H1 (cell line): Measurements from ENCODE around the gene TMEM168. TPM values are rescaled to one million over a fixed set of nuclear protein-coding genes. Genes with fewer than 3 reads are reported as not detected.

Experiments
- CTCF ChIA-PET: fragments of 300-600 bp; sonication (Branson Sonifier 250); formaldehyde crosslinking; loops from one replicate; lab custom pipeline; 2021; ENCODE audit not compliant: partially characterized antibody; lab: Charles Lee
- POLR2A ChIA-PET: fragments of 300-600 bp; sonication (Branson Sonifier 250); formaldehyde crosslinking; loops from one replicate; lab custom pipeline; 2021; ENCODE audit warnings: inconsistent platforms; ENCODE audit not compliant: partially characterized antibody; lab: Charles Lee
- DNase-seq, 2 experiments: peaks; one replicate each; pipeline versions ENCODE4 v3.0.0 to v3.0.0-alpha.2; 2010 to 2022; ENCODE audit warnings: low spot score in 2 of 2, low read depth in 1 of 2, mixed read lengths in 1 of 2
- FAIRE-seq: peaks from 2 replicates; lab custom pipeline; 2011; peaks lifted over from hg19 to GRCh38; lab: Jason Lieb, UNC
- H2AFZ ChIP-seq: 2 replicates; pipeline ENCODE4 v1.8.1; 2012; ENCODE audit warnings: low read length, inconsistent platforms
- H2AK5ac ChIP-seq: 2 replicates; pipeline ENCODE4 v1.6.1; 2013; ENCODE audit warnings: low read depth, low read length
- H2BK120ac ChIP-seq: replicated peaks from 2 replicates; pipeline ENCODE3; 2013; ENCODE audit warnings: low read depth, low read length, inconsistent platforms
- H2BK12ac ChIP-seq: 2 replicates; pipeline ENCODE4 v1.6.1; 2013; ENCODE audit warnings: low read depth, low read length
- H2BK15ac ChIP-seq: 2 replicates; pipeline ENCODE4 v1.6.1; 2013; ENCODE audit warnings: low read length
- H2BK20ac ChIP-seq: 2 replicates; pipeline ENCODE4 v1.6.1; 2013; ENCODE audit warnings: low read length
- H2BK5ac ChIP-seq: 2 replicates; pipeline ENCODE4 v1.6.1; 2013; ENCODE audit warnings: low read depth, low read length
- H3K14ac ChIP-seq: 2 replicates; pipeline ENCODE4 v1.6.1; 2013; ENCODE audit warnings: inconsistent platforms; ENCODE audit not compliant: insufficient read length
- H3K18ac ChIP-seq: 2 replicates; pipeline ENCODE4 v1.6.1; 2013; ENCODE audit warnings: low read length; ENCODE audit errors: extremely low read depth
- H3K23ac ChIP-seq: 2 replicates; pipeline ENCODE4 v1.6.1; 2013; ENCODE audit warnings: inconsistent platforms; ENCODE audit not compliant: insufficient read length
- H3K23me2 ChIP-seq: 2 replicates; pipeline ENCODE4 v1.6.1; 2013; ENCODE audit warnings: low read depth, low read length
- H3K27ac ChIP-seq: 2 replicates; pipeline ENCODE4 v1.6.1; 2011; ENCODE audit warnings: low read depth, low read length, inconsistent platforms
- H3K27me3 ChIP-seq, 4 experiments: replicated peaks in 1 of 4; 1 replicate in 1 of 4; 2 replicates in 3 of 4; pipeline versions ENCODE4 v1.6.1 to v1.8.1; 2011 to 2013; ENCODE audit warnings: low read length in 3 of 4, mild to moderate bottlenecking in 3 of 4, inconsistent platforms in 2 of 4, mixed read lengths in 2 of 4, moderate library complexity in 1 of 4; ENCODE audit not compliant: control insufficient read depth in 3 of 4, insufficient read depth in 3 of 4; ENCODE audit errors: extremely low read depth in 1 of 4
- H3K36me3 ChIP-seq, 4 experiments: 2 replicates each; pipeline versions ENCODE4 v1.6.1 to v1.8.1; 2011 to 2013; ENCODE audit warnings: mild to moderate bottlenecking in 4 of 4, low read length in 3 of 4, moderate library complexity in 2 of 4, control low read depth in 1 of 4, inconsistent platforms in 1 of 4; ENCODE audit not compliant: insufficient read depth in 4 of 4, control insufficient read depth in 2 of 4
- H3K4ac ChIP-seq: replicated peaks from 2 replicates; pipeline ENCODE3; 2013; ENCODE audit warnings: low read length, low read depth, mixed read lengths, inconsistent platforms; ENCODE audit not compliant: insufficient read length
- H3K4me1 ChIP-seq, 4 experiments: replicated peaks in 1 of 4; 1 replicate in 1 of 4; 2 replicates in 3 of 4; pipeline versions ENCODE4 v1.6.1 to v1.8.1; 2011 to 2013; ENCODE audit warnings: low read length in 3 of 4, inconsistent platforms in 2 of 4, mixed read lengths in 1 of 4; ENCODE audit not compliant: insufficient read depth in 4 of 4, control insufficient read depth in 3 of 4
- H3K4me2 ChIP-seq, 2 experiments: 2 replicates each; pipeline versions ENCODE4 v1.6.1 to v1.8.1; 2011 to 2013; ENCODE audit warnings: low read depth in 2 of 2, low read length in 2 of 2, control low read depth in 1 of 2, inconsistent platforms in 1 of 2, mild to moderate bottlenecking in 1 of 2; ENCODE audit not compliant: insufficient read depth in 1 of 2
- H3K4me3 ChIP-seq, 4 experiments: fragments of 200-600, 300-600 bp in 1 of 4; sonication (generic), shearing (Covaris generic), sonication (Bioruptor Twin) in 1 of 4; 2 replicates each; pipeline versions ENCODE4 v1.5.1 to v1.8.1; 2011 to 2016; ENCODE audit warnings: low read length in 4 of 4, low read depth in 3 of 4, control low read depth in 2 of 4, inconsistent platforms in 2 of 4, mild to moderate bottlenecking in 2 of 4, mixed read lengths in 1 of 4, moderate library complexity in 1 of 4; ENCODE audit not compliant: insufficient read depth in 2 of 4; ENCODE audit errors: extremely low read depth in 1 of 4
- H3K56ac ChIP-seq: replicated peaks from 2 replicates; pipeline ENCODE3; 2013; ENCODE audit warnings: low read depth, mild to moderate bottlenecking, mixed read lengths, low read length, inconsistent platforms; ENCODE audit not compliant: insufficient read length
- H3K79me1 ChIP-seq: 2 replicates; pipeline ENCODE4 v1.6.1; 2013; ENCODE audit warnings: low read depth, low read length, control low read depth
- H3K79me2 ChIP-seq, 2 experiments: 2 replicates each; pipeline versions ENCODE4 v1.6.1 to v1.8.1; 2012 to 2013; ENCODE audit warnings: low read length in 2 of 2, mild to moderate bottlenecking in 2 of 2, inconsistent platforms in 1 of 2; ENCODE audit not compliant: insufficient read depth in 2 of 2, control insufficient read depth in 1 of 2
- H3K9ac ChIP-seq, 4 experiments: replicated peaks in 1 of 4; 1 replicate in 1 of 4; 2 replicates in 3 of 4; pipeline versions ENCODE4 v1.6.1 to v1.8.1; 2011 to 2013; ENCODE audit warnings: low read depth in 3 of 4, low read length in 3 of 4, control low read depth in 2 of 4, mild to moderate bottlenecking in 2 of 4, moderate library complexity in 2 of 4, inconsistent platforms in 1 of 4; ENCODE audit errors: extremely low read depth in 1 of 4
- H3K9me3 ChIP-seq, 2 experiments: 2 replicates each; pipeline versions ENCODE4 v1.6.1 to v1.8.1; 2012 to 2013; ENCODE audit warnings: mild to moderate bottlenecking in 2 of 2, moderate library complexity in 2 of 2, control low read depth in 1 of 2, inconsistent platforms in 1 of 2, low read depth in 1 of 2, low read length in 1 of 2, mixed read lengths in 1 of 2; ENCODE audit not compliant: insufficient read depth in 2 of 2
- H4K20me1 ChIP-seq, 2 experiments: replicated peaks in 1 of 2; 2 replicates each; pipeline versions ENCODE3 to v1.8.1; 2011 to 2013; ENCODE audit warnings: inconsistent platforms in 2 of 2, low read length in 2 of 2, mild to moderate bottlenecking in 1 of 2; ENCODE audit not compliant: insufficient read depth in 2 of 2, control insufficient read depth in 1 of 2
- H4K5ac ChIP-seq: 2 replicates; pipeline ENCODE4 v1.6.1; 2013; ENCODE audit warnings: low read length, low read depth, mixed read lengths, inconsistent platforms; ENCODE audit not compliant: insufficient read length
- H4K8ac ChIP-seq: 2 replicates; pipeline ENCODE4 v1.8.0; 2013; ENCODE audit warnings: mild to moderate bottlenecking, moderate library complexity, low read length, inconsistent platforms; ENCODE audit not compliant: insufficient read depth; ENCODE audit errors: extremely low read depth
- H4K91ac ChIP-seq: replicated peaks from 2 replicates; pipeline ENCODE3; 2013; ENCODE audit warnings: low read length, mixed read lengths, inconsistent platforms; ENCODE audit not compliant: insufficient read length
- ASH2L ChIP-seq: fragments of 200-600, 300-600 bp; sonication (generic); IDR thresholded peaks from one replicate; pipeline ENCODE4 v1.7.1; 2017; ENCODE audit warnings: low read length
- CBX5 ChIP-seq: fragments of 300-800, 300-1000 bp; sonication (generic); IDR thresholded peaks from 2 replicates; pipeline ENCODE4 v1.7.1; 2016; ENCODE audit warnings: antibody characterized with exemption, low read length, low read depth
- CHD2 ChIP-seq: IDR thresholded peaks from 2 replicates; pipeline ENCODE4 v1.6.1; 2012; ENCODE audit warnings: low read length, improper control_type of control experiment
- CTBP2 ChIP-seq: IDR thresholded peaks from 2 replicates; pipeline ENCODE4 v1.7.0; 2011; ENCODE audit warnings: borderline replicate concordance, mild to moderate bottlenecking, moderate library complexity, mixed read lengths, low read length; ENCODE audit not compliant: insufficient read depth, insufficient read length
- CTCF ChIP-seq, 3 experiments: IDR thresholded peaks; 1 replicate in 2 of 3; 2 replicates in 1 of 3; pipeline versions ENCODE4 v1.5.1 to v1.6.1; 2011; ENCODE audit warnings: low read length in 3 of 3, mild to moderate bottlenecking in 3 of 3, inconsistent platforms in 2 of 3, low read depth in 1 of 3, moderate library complexity in 1 of 3; ENCODE audit not compliant: insufficient read depth in 1 of 3; ENCODE audit errors: control extremely low read depth in 1 of 3
- E2F6 ChIP-seq: IDR thresholded peaks from 2 replicates; pipeline ENCODE4 v1.6.1; 2012; ENCODE audit warnings: inconsistent platforms
- GABPA ChIP-seq: IDR thresholded peaks from 2 replicates; pipeline ENCODE4 v1.6.1; 2011; ENCODE audit warnings: mild to moderate bottlenecking, low read length, moderate library complexity, borderline replicate concordance; ENCODE audit not compliant: insufficient read depth
- MAX ChIP-seq: IDR thresholded peaks from 2 replicates; pipeline ENCODE4 v1.6.1; 2012; ENCODE audit warnings: inconsistent platforms
- SIN3A ChIP-seq, 2 experiments: IDR thresholded peaks in 1 of 2; conservative IDR thresholded peaks in 1 of 2; 2 replicates each; pipeline ENCODE4 v1.6.1; 2011 to 2012; ENCODE audit warnings: low read length in 2 of 2, improper control_type of control experiment in 1 of 2, low read depth in 1 of 2, mild to moderate bottlenecking in 1 of 2
- SP2 ChIP-seq: IDR thresholded peaks from 2 replicates; pipeline ENCODE4 v1.6.1; 2012; ENCODE audit warnings: mild to moderate bottlenecking, low read length, inconsistent platforms
- SRF ChIP-seq: IDR thresholded peaks from 2 replicates; pipeline ENCODE4 v1.6.1; 2011; ENCODE audit warnings: mild to moderate bottlenecking, low read depth, low read length, moderate library complexity
- WGBS, 2 experiments: shearing (Covaris generic) in 1 of 2; methylation state at CpG; one replicate each; pipeline versions ENCODE4 v1.1.6 to v1.1.7; 2013 to 2015; ENCODE audit warnings: low lambda C conversion rate in 2 of 2, mixed read lengths in 2 of 2, inconsistent platforms in 1 of 2, low coverage in 1 of 2, missing lambda C conversion rate in 1 of 2; ENCODE audit not compliant: insufficient replicate concordance in 2 of 2, insufficient coverage in 1 of 2, insufficient read length in 1 of 2; ENCODE audit errors: extremely low coverage in 1 of 2, missing lambda C conversion rate in 1 of 2; 5-methylcytosine and 5-hydroxymethylcytosine counted together
- polyA plus RNA-seq, 7 experiments: library from polyadenylated mRNA; depleted of rRNA in 3 of 7; stranded (reverse) in 5 of 7; unstranded in 2 of 7; fragments of >200 nt in 5 of 7; fragments of 200-250 nt in 2 of 7; gene quantifications; 1 replicate in 5 of 7; 2 replicates in 1 of 7; 4 replicates in 1 of 7; pipeline versions ENCODE4 v1.2.1 to v1.2.3, GENCODE V29; 2011 to 2013; ENCODE audit warnings: missing spikeins in 2 of 7, mixed read lengths in 2 of 7
- total RNA-seq: library from RNA; stranded (reverse); fragmentation: NEBNext Ultra II Directional; extraction: Animal tissue kit (Norgen Biotek cat#: 25700); gene quantifications from 2 replicates; pipeline ENCODE4 v1.2.1, GENCODE V29; 2021

The TMEM168 gene
- total and polyA plus RNA-seq, 2 of the 8 experiments (the other 6 are each of a cell fraction or from before 2014, with no cell fraction given): 8.9 to 11.1 TPM

GRCh38 chr7:112802406-112802805 is 12.2 kb upstream of the TMEM168 start:
- Histone ChIP-seq H2AFZ (no peak overlapping the region; the same call in 1 of the 2 replicates), H4K91ac (no peak overlapping the region), H4K5ac (no peak overlapping the region), H2AK5ac (no peak overlapping the region), H3K4me3 (no peak overlapping the region), H3K36me3 (no peaks in the 10 kb centered on the region), H2BK20ac (no peak overlapping the region), H3K79me1 (no peaks in the 10 kb centered on the region), H3K27ac (no peak overlapping the region), H3K14ac (no peak overlapping the region), H3K4ac (no peak overlapping the region), H3K23ac (no peak overlapping the region), H3K9ac (no peak overlapping the region), H3K79me2 (no peaks in the 10 kb centered on the region), H4K8ac (no peak overlapping the region), H2BK5ac (no peak overlapping the region), H4K20me1 (no peaks in the 10 kb centered on the region), H3K18ac (no peak overlapping the region), H3K4me1 (no peaks in the 10 kb centered on the region), H3K4me2 (no peak overlapping the region), H3K27me3 (no peaks in the 10 kb centered on the region), H2BK120ac (no peak overlapping the region), H3K56ac (no peak overlapping the region), H2BK12ac (no peak overlapping the region), H3K9me3 (no peaks in the 10 kb centered on the region), H3K23me2 (no peaks in the 10 kb centered on the region), H2BK15ac (no peak overlapping the region)
- ChIA-PET POLR2A (interaction anchor here (1.3 kb wide), 1 partner anchor 23 kb away, joined by 3 read pairs; no protein-coding TSS in a partner anchor), CTCF (no interaction called here)
- FAIRE-seq: no peak
- 97% methylated on average over 3 of the region's 3 CpGs; no CpG with 5 or more reads in 1 of the 2 experiments for WGBS, 2 experiments
- no peak for DNase-seq
- TF ChIP-seq GABPA (no peak), ASH2L (no peak), SP2 (no peak), CTBP2 (no peak), CBX5 (no peak), SIN3A (conservative IDR thresholded peaks at IDR 0.05 in 1 of 2, IDR thresholded peaks at IDR 0.05 in 1 of 2; ENCODE audit: low read depth in 1 of 2, low read length in 2 of 2) (no peak), E2F6 (no peak), MAX (no peak), CHD2 (no peak), CTCF (IDR thresholded peaks at IDR 0.05; ENCODE audit: control extremely low read depth in 1 of 3, insufficient read depth in 1 of 3, low read depth in 1 of 3, low read length in 3 of 3) (no peak), SRF (no peak)
